ENCODE data around the gene TRAP1. TPM values are rescaled to one million over a fixed set of nuclear protein-coding genes. Genes with fewer than 3 reads are reported as not detected.
A peak's percentile ranks its signal among the peaks of the same experiment; 100 is the strongest.

Gene TRAP1
- total RNA-seq, 1 experiment from 2014 or later: 382 TPM

DNA sequence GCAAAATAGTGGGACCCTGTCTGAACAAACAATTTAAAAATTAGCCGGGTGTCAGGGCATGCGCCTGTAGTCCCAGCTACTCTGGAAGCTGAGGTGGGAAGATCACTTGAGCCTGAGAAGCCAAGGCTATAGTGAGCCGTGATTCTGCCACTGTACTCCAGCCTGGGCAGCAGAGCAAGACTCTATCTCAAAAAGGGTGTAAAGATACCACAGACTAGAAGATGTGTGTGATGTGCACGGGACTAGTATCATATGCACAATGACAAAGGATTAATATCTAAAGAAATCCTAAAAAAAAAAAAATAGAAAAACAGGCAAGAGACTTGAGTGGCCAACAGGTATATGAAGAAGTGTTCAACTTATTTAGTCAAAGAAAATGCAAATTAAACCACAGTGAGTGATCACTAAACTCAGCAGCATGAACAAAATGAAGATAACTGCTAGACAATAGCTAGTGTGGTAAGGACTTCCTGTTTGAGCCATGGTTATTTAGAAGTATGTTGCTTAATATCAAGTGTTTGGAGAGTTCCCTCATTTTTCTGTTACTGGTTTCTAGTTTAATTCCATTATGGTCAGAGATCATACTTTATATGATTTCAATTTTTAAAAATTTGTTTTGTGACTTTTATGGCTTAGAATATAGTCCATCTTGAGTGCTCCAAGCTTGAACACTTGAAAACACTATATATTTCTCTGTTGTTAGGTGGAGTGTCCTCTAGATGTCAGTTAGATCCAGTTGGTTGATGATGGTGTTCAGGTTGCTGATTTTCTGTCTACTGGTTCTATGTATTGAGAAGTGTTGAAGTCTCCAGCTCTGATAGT is 91.2 kb downstream of the TRAP1 start:
- DNase-seq: no peak
- Histone ChIP-seq H3K79me2 (ENCODE audit: low read length) (no peaks in the 10 kb centered on the region), H3K9me3 (ENCODE audit: low read length) (no peaks in the 10 kb centered on the region), H3K4me1 (ENCODE audit: insufficient read depth, low read length) (no peaks in the 10 kb centered on the region), H3K4me2 (ENCODE audit: low read length) (no peak overlapping the region), H3K4me3 (ENCODE audit: low read length) (no peak overlapping the region), H2AFZ (ENCODE audit: low read length) (no peak overlapping the region), H3K27me3 (ENCODE audit: low read length) (no peaks in the 10 kb centered on the region), H3K27ac (ENCODE audit: low read length) (no peak overlapping the region), H3K9ac (ENCODE audit: low read length) (no peak overlapping the region), H3K36me3 (ENCODE audit: low read depth, low read length) (no peaks in the 10 kb centered on the region), H3K9me2 (replicated peaks; ENCODE audit: low read length) (no peaks in the 10 kb centered on the region), H3F3A (ENCODE audit: low read length, unreplicated experiment) (no peaks in the 10 kb centered on the region), H4K20me1 (ENCODE audit: low read length) (no peaks in the 10 kb centered on the region)
- intact Hi-C loops (cut with micrococcal nuclease): no loop called here
- BruUV-seq (replicated peaks): no TSS peak
- POLR2A ChIA-PET (ENCODE audit: unreplicated experiment): no interaction called here
- no peak for TF ChIP-seq EZH2 (IDR thresholded peaks at IDR 0.05; ENCODE audit: low read length, unreplicated experiment)
- TF ChIP-seq, protein P1, sequence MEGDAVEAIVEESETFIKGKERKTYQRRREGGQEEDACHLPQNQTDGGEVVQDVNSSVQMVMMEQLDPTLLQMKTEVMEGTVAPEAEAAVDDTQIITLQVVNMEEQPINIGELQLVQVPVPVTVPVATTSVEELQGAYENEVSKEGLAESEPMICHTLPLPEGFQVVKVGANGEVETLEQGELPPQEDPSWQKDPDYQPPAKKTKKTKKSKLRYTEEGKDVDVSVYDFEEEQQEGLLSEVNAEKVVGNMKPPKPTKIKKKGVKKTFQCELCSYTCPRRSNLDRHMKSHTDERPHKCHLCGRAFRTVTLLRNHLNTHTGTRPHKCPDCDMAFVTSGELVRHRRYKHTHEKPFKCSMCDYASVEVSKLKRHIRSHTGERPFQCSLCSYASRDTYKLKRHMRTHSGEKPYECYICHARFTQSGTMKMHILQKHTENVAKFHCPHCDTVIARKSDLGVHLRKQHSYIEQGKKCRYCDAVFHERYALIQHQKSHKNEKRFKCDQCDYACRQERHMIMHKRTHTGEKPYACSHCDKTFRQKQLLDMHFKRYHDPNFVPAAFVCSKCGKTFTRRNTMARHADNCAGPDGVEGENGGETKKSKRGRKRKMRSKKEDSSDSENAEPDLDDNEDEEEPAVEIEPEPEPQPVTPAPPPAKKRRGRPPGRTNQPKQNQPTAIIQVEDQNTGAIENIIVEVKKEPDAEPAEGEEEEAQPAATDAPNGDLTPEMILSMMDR (conservative IDR thresholded peaks at IDR 0.05; ENCODE audit: low read depth, low read length): no peak
- no peak for TF ChIP-seq EZH2phosphoT487 (IDR thresholded peaks at IDR 0.05; ENCODE audit: borderline replicate concordance, low read length)
- ATAC-seq: no peak
- CTCF ChIA-PET: interaction anchor here (0.7 kb wide), 1 partner anchor 28 kb away, joined by 3 read pairs; no protein-coding TSS in a partner anchor

DNA sequence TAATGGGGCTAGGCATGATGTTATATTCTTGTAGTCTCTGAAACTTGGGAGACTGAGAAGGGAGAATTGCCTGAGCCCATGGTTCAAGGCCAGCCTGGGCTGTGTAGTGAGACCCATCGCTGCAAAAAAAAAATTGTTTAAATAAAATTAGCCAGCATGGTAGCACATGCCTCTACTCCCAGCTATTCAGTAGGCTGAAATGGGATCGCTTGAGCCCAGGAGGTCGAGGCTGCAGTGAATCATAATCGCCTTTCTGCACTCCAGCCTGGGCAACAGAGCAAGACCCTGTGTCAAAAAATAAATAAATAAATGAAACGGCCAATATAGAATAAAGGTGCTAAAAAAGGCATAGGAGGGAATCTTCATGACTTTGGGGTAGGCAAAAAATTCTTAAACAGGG is 92.0 kb downstream of the TRAP1 start:
- H3K4me1 ChIP-seq (ENCODE audit: insufficient read depth, low read length): no peaks in the 10 kb centered on the region
- no peak for DNase-seq
- H3K9me2 ChIP-seq (replicated peaks; ENCODE audit: low read length): no peaks in the 10 kb centered on the region
- no peaks in the 10 kb centered on the region for H3F3A ChIP-seq (ENCODE audit: low read length, unreplicated experiment)
- H4K20me1 ChIP-seq (ENCODE audit: low read length): no peaks in the 10 kb centered on the region
- no peak overlapping the region for H3K4me2 ChIP-seq (ENCODE audit: low read length)
- no peak overlapping the region for H3K27ac ChIP-seq (ENCODE audit: low read length)
- no peak overlapping the region for H3K4me3 ChIP-seq (ENCODE audit: low read length)
- H3K9ac ChIP-seq (ENCODE audit: low read length): no peak overlapping the region
- no peaks in the 10 kb centered on the region for H3K27me3 ChIP-seq (ENCODE audit: low read length)
- no peak overlapping the region for H2AFZ ChIP-seq (ENCODE audit: low read length)
- H3K79me2 ChIP-seq (ENCODE audit: low read length): no peaks in the 10 kb centered on the region
- TF ChIP-seq EZH2 (IDR thresholded peaks at IDR 0.05; ENCODE audit: low read length, unreplicated experiment) (no peak), EZH2phosphoT487 (IDR thresholded peaks at IDR 0.05; ENCODE audit: borderline replicate concordance, low read length) (no peak)
- TF ChIP-seq, protein P1 (conservative IDR thresholded peaks at IDR 0.05; ENCODE audit: low read depth, low read length): no peak
- H3K9me3 ChIP-seq (ENCODE audit: low read length): no peaks in the 10 kb centered on the region
- POLR2A ChIA-PET (ENCODE audit: unreplicated experiment): no interaction called here
- no TSS peak for BruUV-seq (replicated peaks)
- H3K36me3 ChIP-seq (ENCODE audit: low read depth, low read length): no peaks in the 10 kb centered on the region
- intact Hi-C loops (cut with micrococcal nuclease): no loop called here
- CTCF ChIA-PET: no interaction called here
- no peak for ATAC-seq

DNA sequence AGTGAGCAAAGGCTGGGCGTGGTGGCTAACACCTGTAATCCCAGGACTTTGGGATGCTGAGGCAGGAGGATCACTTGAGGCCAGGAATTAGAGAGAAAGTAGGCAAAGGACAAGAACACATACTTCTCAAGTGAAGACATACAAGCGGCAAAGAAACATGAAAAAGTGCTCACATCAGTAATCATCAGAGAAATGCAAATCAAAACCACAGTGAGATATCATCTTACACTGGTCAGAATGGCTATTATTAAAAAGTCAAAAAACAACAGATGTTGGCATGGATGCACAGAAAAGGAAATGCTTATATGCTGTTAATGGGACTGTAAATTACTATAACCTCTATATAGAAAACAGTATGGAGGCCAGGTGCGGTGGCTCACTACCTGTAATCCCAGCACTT is 93.7 kb downstream of the TRAP1 start:
- Histone ChIP-seq H3K79me2 (ENCODE audit: low read length) (no peaks in the 10 kb centered on the region), H3K36me3 (ENCODE audit: low read depth, low read length) (no peaks in the 10 kb centered on the region), H3K27ac (ENCODE audit: low read length) (no peak overlapping the region), H3K4me3 (ENCODE audit: low read length) (no peak overlapping the region), H3K4me2 (ENCODE audit: low read length) (no peak overlapping the region), H3F3A (ENCODE audit: low read length, unreplicated experiment) (no peaks in the 10 kb centered on the region), H3K27me3 (ENCODE audit: low read length) (no peaks in the 10 kb centered on the region), H3K9ac (ENCODE audit: low read length) (no peak overlapping the region), H3K9me3 (ENCODE audit: low read length) (no peaks in the 10 kb centered on the region), H3K4me1 (ENCODE audit: insufficient read depth, low read length) (no peaks in the 10 kb centered on the region), H2AFZ (ENCODE audit: low read length) (no peak overlapping the region), H3K9me2 (replicated peaks; ENCODE audit: low read length) (no peaks in the 10 kb centered on the region), H4K20me1 (ENCODE audit: low read length) (no peaks in the 10 kb centered on the region)
- TSS peak; percentile 26 for BruUV-seq (replicated peaks)
- POLR2A ChIA-PET (ENCODE audit: unreplicated experiment): no interaction called here
- ATAC-seq (no peak), DNase-seq (no peak)
- TF ChIP-seq, protein P1 (conservative IDR thresholded peaks at IDR 0.05; ENCODE audit: low read depth, low read length): no peak
- no peak for TF ChIP-seq EZH2 (IDR thresholded peaks at IDR 0.05; ENCODE audit: low read length, unreplicated experiment)
- TF ChIP-seq EZH2phosphoT487 (IDR thresholded peaks at IDR 0.05; ENCODE audit: borderline replicate concordance, low read length): no peak
- CTCF ChIA-PET: no interaction called here
- intact Hi-C loops (cut with micrococcal nuclease): no loop called here

Data from PC-3 (cell line).